Smooth muscle cell (in vitro differentiated cells): ENCODE measurements around the gene TOMM6. TPM values are rescaled to one million over a fixed set of nuclear protein-coding genes. Genes with fewer than 3 reads are reported as not detected.

Experiments
- DNase-seq: peaks from one replicate; lab custom pipeline; 2025; ENCODE audit not compliant: unreplicated experiment; lab: John Stamatoyannopoulos, UW
- H2AFZ ChIP-seq: fragments of 200-600 bp; sonication (generic); 2 replicates; pipeline ENCODE4 v1.6.0; 2016; ENCODE audit warnings: antibody characterized with exemption, low read depth, mild to moderate bottlenecking
- H3F3A ChIP-seq: fragments of 200-600 bp; sonication (generic); 2 replicates; pipeline ENCODE4 v1.6.0; 2017; ENCODE audit warnings: antibody characterized with exemption, low read depth
- H3K27ac ChIP-seq: fragments of 200-600 bp; sonication (generic); 2 replicates; pipeline ENCODE4 v1.5.1; 2016; ENCODE audit warnings: low read depth, mild to moderate bottlenecking
- H3K27me3 ChIP-seq: fragments of 200-600 bp; sonication (generic); 2 replicates; pipeline ENCODE4 v1.6.1; 2016; ENCODE audit warnings: low read depth, mild to moderate bottlenecking
- H3K36me3 ChIP-seq: fragments of 200-600 bp; sonication (generic); 2 replicates; pipeline ENCODE4 v1.5.1; 2016; ENCODE audit warnings: low read depth
- H3K4me1 ChIP-seq: fragments of 200-600 bp; sonication (generic); 2 replicates; pipeline ENCODE4 v1.5.1; 2016; ENCODE audit warnings: low read depth
- H3K4me2 ChIP-seq: fragments of 200-600 bp; sonication (generic); 2 replicates; pipeline ENCODE4 v1.6.0; 2016; ENCODE audit warnings: mild to moderate bottlenecking
- H3K4me3 ChIP-seq: fragments of 200-600 bp; sonication (generic); 2 replicates; pipeline ENCODE4 v1.5.1; 2016; ENCODE audit warnings: mild to moderate bottlenecking
- H3K79me2 ChIP-seq: fragments of 200-600 bp; sonication (generic); 2 replicates; pipeline ENCODE4 v1.6.0; 2016; ENCODE audit warnings: low read depth, mild to moderate bottlenecking
- H3K9ac ChIP-seq: fragments of 200-600 bp; sonication (generic); 2 replicates; pipeline ENCODE4 v1.6.0; 2016; ENCODE audit warnings: low read depth
- H3K9me3 ChIP-seq: fragments of 200-600 bp; sonication (generic); replicated peaks from 2 replicates; pipeline ENCODE4 v1.5.1; 2016; ENCODE audit warnings: low read depth
- H4K20me1 ChIP-seq: fragments of 200-600 bp; sonication (generic); 2 replicates; pipeline ENCODE4 v1.6.0; 2016; ENCODE audit warnings: low read depth
- WGBS: methylation state at CpG from one replicate; pipeline ENCODE4 v1.1.7; 2016; ENCODE audit warnings: low lambda C conversion rate; 5-methylcytosine and 5-hydroxymethylcytosine counted together
- polyA plus RNA-seq: library from polyadenylated mRNA; unstranded; fragments of >200 nt; fragmentation: Nextera tagmentation; extraction: Ambion mirVana; gene quantifications from 2 replicates; pipeline ENCODE4 v1.2.1, GENCODE V29; 2016
- total RNA-seq: library from RNA; depleted of rRNA; stranded (reverse); fragments of >200 nt; gene quantifications from 2 replicates; pipeline ENCODE4 v1.2.3, GENCODE V29; 2014
- TF ChIP-seq, protein P1 (sequence below): fragments of 200-600 bp; sonication (generic); IDR thresholded peaks from 2 replicates; pipeline ENCODE4 v1.5.1; 2017; ENCODE audit warnings: borderline replicate concordance, mild to moderate bottlenecking, antibody characterized with exemption; ENCODE audit not compliant: insufficient read depth, poor library complexity, severe bottlenecking

TOMM6 gene
- total and polyA plus RNA-seq, 2 experiments from 2014 or later = 235 to 253 TPM

DNA sequence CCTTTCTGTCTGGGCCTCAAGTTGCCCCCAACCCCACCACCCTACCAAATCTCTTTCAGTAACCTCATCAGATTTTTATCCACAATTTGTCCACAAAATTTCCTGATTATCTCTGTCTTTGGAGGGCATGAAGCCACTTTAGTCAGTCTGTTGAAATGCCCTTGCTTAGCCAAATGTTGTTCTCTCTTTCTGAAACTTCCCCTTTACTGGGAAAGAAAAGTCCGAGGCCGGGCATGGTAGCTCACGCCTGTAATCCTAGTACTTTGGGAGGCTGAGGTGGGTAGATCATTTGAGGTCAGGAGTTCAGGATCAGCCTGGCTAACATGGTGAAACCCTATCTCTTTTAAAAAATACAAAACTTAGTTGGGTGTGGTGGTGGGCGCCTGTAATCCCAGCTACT is 33.8 kb downstream of the TOMM6 start:
- DNase-seq = no peak
- H3F3A ChIP-seq = no peaks in the 10 kb centered on the region
- 96% methylated on average over 4 of the region's 4 CpGs for WGBS

DNA sequence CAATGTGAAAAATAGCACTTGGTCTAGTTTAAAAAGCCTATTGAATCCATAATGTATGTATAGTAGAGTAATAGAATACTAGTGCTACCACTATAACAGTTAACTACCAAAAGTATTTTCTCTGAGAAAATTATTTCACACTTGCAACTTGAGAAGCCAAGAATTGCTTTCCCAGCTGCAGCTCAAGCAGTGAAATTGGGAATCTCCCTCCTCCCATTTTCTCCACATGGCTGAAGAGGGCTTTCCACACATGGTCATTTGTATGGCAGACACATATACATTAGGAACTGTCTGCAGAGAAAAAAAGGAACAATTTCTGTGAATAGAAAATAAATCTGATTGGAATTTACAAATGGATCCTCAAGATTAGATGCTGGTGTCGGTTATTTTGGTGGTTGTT is 34.5 kb downstream of the TOMM6 start:
- Histone ChIP-seq H3K4me3 (no peak overlapping the region), H2AFZ (no peak overlapping the region), H3F3A (no peaks in the 10 kb centered on the region), H3K9ac (no peak overlapping the region), H3K4me1 (no peaks in the 10 kb centered on the region), H3K36me3 (no peaks in the 10 kb centered on the region), H3K27ac (no peak overlapping the region), H3K27me3 (no peaks in the 10 kb centered on the region), H3K4me2 (no peak overlapping the region), H3K79me2 (no peaks in the 10 kb centered on the region), H4K20me1 (no peaks in the 10 kb centered on the region), H3K9me3 (no peaks in the 10 kb centered on the region)
- 96% methylated on average over 1 of the region's 1 CpG for WGBS
- DNase-seq = no peak
- TF ChIP-seq, protein P1, sequence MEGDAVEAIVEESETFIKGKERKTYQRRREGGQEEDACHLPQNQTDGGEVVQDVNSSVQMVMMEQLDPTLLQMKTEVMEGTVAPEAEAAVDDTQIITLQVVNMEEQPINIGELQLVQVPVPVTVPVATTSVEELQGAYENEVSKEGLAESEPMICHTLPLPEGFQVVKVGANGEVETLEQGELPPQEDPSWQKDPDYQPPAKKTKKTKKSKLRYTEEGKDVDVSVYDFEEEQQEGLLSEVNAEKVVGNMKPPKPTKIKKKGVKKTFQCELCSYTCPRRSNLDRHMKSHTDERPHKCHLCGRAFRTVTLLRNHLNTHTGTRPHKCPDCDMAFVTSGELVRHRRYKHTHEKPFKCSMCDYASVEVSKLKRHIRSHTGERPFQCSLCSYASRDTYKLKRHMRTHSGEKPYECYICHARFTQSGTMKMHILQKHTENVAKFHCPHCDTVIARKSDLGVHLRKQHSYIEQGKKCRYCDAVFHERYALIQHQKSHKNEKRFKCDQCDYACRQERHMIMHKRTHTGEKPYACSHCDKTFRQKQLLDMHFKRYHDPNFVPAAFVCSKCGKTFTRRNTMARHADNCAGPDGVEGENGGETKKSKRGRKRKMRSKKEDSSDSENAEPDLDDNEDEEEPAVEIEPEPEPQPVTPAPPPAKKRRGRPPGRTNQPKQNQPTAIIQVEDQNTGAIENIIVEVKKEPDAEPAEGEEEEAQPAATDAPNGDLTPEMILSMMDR = no peak

More for the DNA sequence above, 33.8 kb downstream of the TOMM6 start:
- TF ChIP-seq, protein P1 = no peak
- H3K27me3 ChIP-seq = no peaks in the 10 kb centered on the region
- no peak overlapping the region for H3K4me2 ChIP-seq
- no peak overlapping the region for H2AFZ ChIP-seq
- no peaks in the 10 kb centered on the region for H3K79me2 ChIP-seq
- H4K20me1 ChIP-seq = no peaks in the 10 kb centered on the region
- no peak overlapping the region for H3K4me3 ChIP-seq
- H3K9ac ChIP-seq = no peak overlapping the region
- no peaks in the 10 kb centered on the region for H3K4me1 ChIP-seq
- H3K9me3 ChIP-seq = no peaks in the 10 kb centered on the region
- H3K36me3 ChIP-seq = no peaks in the 10 kb centered on the region
- H3K27ac ChIP-seq = no peak overlapping the region

DNA sequence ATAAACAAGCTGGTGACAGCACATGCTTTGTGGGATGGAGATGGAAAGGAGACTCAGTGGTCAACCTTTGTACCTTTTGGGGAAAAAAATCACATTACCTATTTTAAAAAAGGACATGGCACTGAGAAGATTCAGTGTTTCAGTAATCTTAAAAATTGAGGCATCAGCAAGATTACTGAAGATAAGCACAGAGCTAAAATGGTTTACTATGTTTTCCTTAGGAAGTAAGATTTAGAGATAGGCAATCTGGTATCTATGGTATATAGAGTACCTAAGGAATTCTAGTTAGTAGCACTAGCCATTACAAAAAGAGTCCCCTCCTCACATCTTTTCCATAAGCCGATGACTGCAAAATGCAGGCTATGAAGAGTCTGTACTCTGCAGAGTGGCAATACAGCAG is 35.7 kb downstream of the TOMM6 start:
- H3K4me3 ChIP-seq = no peak overlapping the region
- TF ChIP-seq, protein P1 = no peak
- H3K4me1 ChIP-seq = no peaks in the 10 kb centered on the region
- H3F3A ChIP-seq = no peaks in the 10 kb centered on the region
- DNase-seq = no peak
- H3K79me2 ChIP-seq = no peaks in the 10 kb centered on the region
- no peaks in the 10 kb centered on the region for H3K27me3 ChIP-seq
- H2AFZ ChIP-seq = no peak overlapping the region
- no peak overlapping the region for H3K9ac ChIP-seq
- no peaks in the 10 kb centered on the region for H3K9me3 ChIP-seq
- no peak overlapping the region for H3K4me2 ChIP-seq
- WGBS = 92% methylated on average over 1 of the region's 1 CpG
- no peaks in the 10 kb centered on the region for H3K36me3 ChIP-seq
- no peaks in the 10 kb centered on the region for H4K20me1 ChIP-seq
- H3K27ac ChIP-seq = no peak overlapping the region
